Mesothelial cell of epicardium (in vitro differentiated cells): Measurements from ENCODE around the gene GLRX. TPM values are rescaled to one million over a fixed set of nuclear protein-coding genes. Genes with fewer than 3 reads are reported as not detected.
A peak's percentile ranks its signal among the peaks of the same experiment; 100 is the strongest.
"Not testable (repeated sequence)": the region's sequence is repeated elsewhere in the genome, so short reads cannot be mapped to it uniquely, and the experiment has no call there.

Experiments used
- DNase-seq, 2 experiments: peaks; one replicate each; pipeline ENCODE4 v3.0.0; 2021; ENCODE audit warnings: low spot score in 2 of 2; ENCODE audit not compliant: unreplicated experiment in 2 of 2
- H3K27ac Mint-ChIP-seq: 2 replicates; pipeline ENCODE4 v1.8.0; 2021; ENCODE audit warnings: mixed read lengths
- H3K27me3 Mint-ChIP-seq: 2 replicates; pipeline ENCODE4 v1.8.0; 2021; ENCODE audit warnings: low read depth, mixed read lengths
- H3K36me3 Mint-ChIP-seq: 2 replicates; pipeline ENCODE4 v1.8.0; 2021; ENCODE audit warnings: mixed read lengths
- H3K4me1 Mint-ChIP-seq: 2 replicates; pipeline ENCODE4 v1.8.0; 2021; ENCODE audit warnings: mixed read lengths
- H3K4me3 Mint-ChIP-seq: 2 replicates; pipeline ENCODE4 v1.8.0; 2021; ENCODE audit warnings: mild to moderate bottlenecking, moderate library complexity, mixed read lengths
- H3K9me3 Mint-ChIP-seq: 2 replicates; pipeline ENCODE4 v1.8.0; 2021; ENCODE audit warnings: mixed read lengths
- CTCF ChIP-seq: fragments of 200-600 bp; sonication (generic); IDR thresholded peaks from one replicate; pipeline ENCODE4 v1.5.0; 2021; ENCODE audit warnings: antibody characterized with exemption; ENCODE audit not compliant: unreplicated experiment
- total RNA-seq: library from RNA; stranded (reverse); gene quantifications from 3 replicates; pipeline ENCODE4 v1.2.1, GENCODE V29; 2021

GLRX gene
- total RNA-seq, 1 donor from 2014 or later = 14.8 TPM

GRCh38 chr5:95818181-95819147 lies 4.1 kb downstream of the GLRX start:
- TF ChIP-seq CTCF = no peak
- DNase-seq = no peak
- no peak overlapping the region for H3K4me3 Mint-ChIP-seq
- H3K36me3 Mint-ChIP-seq = peaks cover 15% of the 10 kb centered on the region
- no peaks in the 10 kb centered on the region for H3K9me3 Mint-ChIP-seq
- no peaks in the 10 kb centered on the region for H3K27me3 Mint-ChIP-seq
- H3K27ac Mint-ChIP-seq = peak overlapping the region; percentile 95
- peaks cover 44% of the 10 kb centered on the region for H3K4me1 Mint-ChIP-seq

- peak in 1 of 2 experiments; percentile 45 for DNase-seq
- Mint-ChIP-seq H3K27me3 (no peaks in the 10 kb centered on the region), H3K4me3 (peak overlapping the region; percentile 11), H3K27ac (peak overlapping the region; percentile 95), H3K4me1 (peaks cover 40% of the 10 kb centered on the region), H3K36me3 (peaks cover 15% of the 10 kb centered on the region), H3K9me3 (no peaks in the 10 kb centered on the region)
- no peak for TF ChIP-seq CTCF
These were observed 5.1 kb downstream of the GLRX start for GRCh38 chr5:95817430-95817829.

GRCh38 chr5:95816776-95817175 lies 5.8 kb downstream of the GLRX start:
- no peak for TF ChIP-seq CTCF
- Mint-ChIP-seq H3K4me1 (peaks cover 42% of the 10 kb centered on the region), H3K27me3 (no peaks in the 10 kb centered on the region)

GRCh38 chr5:95816341-95816740 lies 6.2 kb downstream of the GLRX start:
- Mint-ChIP-seq H3K4me1 (peaks cover 42% of the 10 kb centered on the region), H3K4me3 (no peak overlapping the region), H3K27ac (peak overlapping the region; percentile 30), H3K9me3 (no peaks in the 10 kb centered on the region), H3K27me3 (no peaks in the 10 kb centered on the region), H3K36me3 (peaks cover 15% of the 10 kb centered on the region)
- no peak for DNase-seq
- TF ChIP-seq CTCF = no peak

More at GRCh38 chr5:95816776-95817175, 5.8 kb downstream of the GLRX start:
- no peaks in the 10 kb centered on the region for H3K9me3 Mint-ChIP-seq
- H3K4me3 Mint-ChIP-seq = no peak overlapping the region
- DNase-seq = no peak
- peak overlapping the region; percentile 95 for H3K27ac Mint-ChIP-seq
- peaks cover 15% of the 10 kb centered on the region for H3K36me3 Mint-ChIP-seq

- no peak for DNase-seq
- Mint-ChIP-seq H3K27me3 (no peaks in the 10 kb centered on the region), H3K4me3 (no peak overlapping the region), H3K36me3 (peaks cover 15% of the 10 kb centered on the region), H3K27ac (no peak overlapping the region), H3K9me3 (no peaks in the 10 kb centered on the region), H3K4me1 (peaks cover 50% of the 10 kb centered on the region)
- no peak for TF ChIP-seq CTCF
These were observed 7.3 kb downstream of the GLRX start for GRCh38 chr5:95815155-95815729.

- not testable (repeated sequence) for H3K9me3 Mint-ChIP-seq, DNase-seq, H3K27me3 Mint-ChIP-seq, H3K4me3 Mint-ChIP-seq
- H3K27ac Mint-ChIP-seq = peak overlapping the region; percentile 27
- H3K4me1 Mint-ChIP-seq = peaks cover 51% of the 10 kb centered on the region
- H3K36me3 Mint-ChIP-seq = peaks cover 15% of the 10 kb centered on the region
These were observed 9.5 kb downstream of the GLRX start for GRCh38 chr5:95813035-95813434.
